Embryonic facial prominence (tissue), 1 donor: ENCODE measurements around the gene IFNA5.
A peak's percentile ranks its signal among the peaks of the same experiment; 100 is the strongest.

ENCODE experiments used
- DNase-seq: peaks from one replicate; pipeline ENCODE4 v3.0.0-alpha.2; 2016; ENCODE audit errors: extremely low spot score

IFNA5 gene

GRCh38 chr9:21305213-21305612 lies at the start of gene IFNA5:
Gene IFNA5, minus strand, starts transcription at chr9:21305313. Its CDS starts 57 bp downstream, at chr9:21305256.
- DNase-seq = no peak

- no peak for DNase-seq
Observed at GRCh38 chr9:21350787-21351186, 45.7 kb upstream of the IFNA5 start, which contains the start of gene IFNA6. Gene IFNA6, minus strand, starts transcription at chr9:21350887. Its CDS starts 0 bp downstream, at chr9:21350887.

- no peak for DNase-seq
Observed at GRCh38 chr9:21348430-21348970, 43.4 kb upstream of the IFNA5 start.

GRCh38 chr9:21340735-21341134 lies 35.6 kb upstream of the IFNA5 start:
- DNase-seq = no peak

- no peak for DNase-seq
Observed at GRCh38 chr9:21336457-21336856, 31.3 kb upstream of the IFNA5 start.

GRCh38 chr9:21334701-21335632 lies 29.9 kb upstream of the IFNA5 start, which contains the start of gene KLHL9:
Gene KLHL9, minus strand, starts transcription at chr9:21335404. Its CDS starts 545 bp downstream, at chr9:21334859.
- peak; percentile 87 for DNase-seq

- DNase-seq = no peak
Observed at GRCh38 chr9:21333226-21333625, 28.1 kb upstream of the IFNA5 start.

GRCh38 chr9:21331676-21332402 lies 26.7 kb upstream of the IFNA5 start:
- DNase-seq = no peak

GRCh38 chr9:21326526-21327139 lies 21.5 kb upstream of the IFNA5 start:
- DNase-seq = peak; percentile 6

GRCh38 chr9:21324047-21324446 lies 18.9 kb upstream of the IFNA5 start:
- DNase-seq = no peak

- DNase-seq = no peak
Observed at GRCh38 chr9:21322911-21323461, 17.9 kb upstream of the IFNA5 start.

GRCh38 chr9:21320465-21320864 lies 15.4 kb upstream of the IFNA5 start:
- no peak for DNase-seq

- DNase-seq = no peak
Observed at GRCh38 chr9:21317956-21318923, 13.1 kb upstream of the IFNA5 start.

- DNase-seq = no peak
Observed at GRCh38 chr9:21316860-21317259, 11.7 kb upstream of the IFNA5 start.

GRCh38 chr9:21316032-21316842 lies 11.1 kb upstream of the IFNA5 start:
- no peak for DNase-seq

GRCh38 chr9:21314152-21314551 lies 9.0 kb upstream of the IFNA5 start:
- DNase-seq = no peak

GRCh38 chr9:21311889-21312288 lies 6.8 kb upstream of the IFNA5 start:
- DNase-seq = no peak

GRCh38 chr9:21295992-21296391 lies 9.1 kb downstream of the IFNA5 start:
- no peak for DNase-seq

GRCh38 chr9:21294904-21295538 lies 10.1 kb downstream of the IFNA5 start:
- no peak for DNase-seq
